ENCODE results near the gene CST5. TPM values are rescaled to one million over a fixed set of nuclear protein-coding genes. Genes with fewer than 3 reads are reported as not detected.

The CST5 gene
- total and polyA plus RNA-seq, 2 donors (not counting 3 experiments of a cell fraction or from before 2014, with no cell fraction given), result not detected

DNA sequence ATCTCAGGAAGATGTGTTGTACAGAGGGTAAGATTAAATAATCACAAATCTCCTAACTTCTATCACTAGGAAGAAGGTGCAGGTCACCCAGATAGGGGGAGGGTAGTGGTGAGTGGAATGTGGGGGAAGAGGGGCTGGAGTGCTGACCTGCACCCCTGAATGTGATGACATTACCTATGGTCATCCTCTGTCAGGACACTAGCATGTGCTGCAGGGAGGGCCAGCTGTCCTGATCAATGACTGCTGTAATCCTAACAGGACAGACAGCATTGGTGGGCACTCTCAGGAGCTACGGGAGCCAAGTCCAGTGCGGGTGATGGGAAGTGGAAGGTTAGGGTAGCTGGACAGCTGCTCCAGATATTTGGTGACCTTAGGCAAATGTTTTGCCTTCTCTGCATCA lies 45.2 kb upstream of the CST5 start:
- ChIA-PET CTCF (no interaction called here), POLR2A (no interaction called here)
- no TSS peak for BruUV-seq (replicated peaks)
- Histone ChIP-seq H2AFZ (ENCODE audit: low read depth, low read length) (no peak overlapping the region), H3K4me3 (replicated peaks in 1 of 3; ENCODE audit: insufficient read depth in 1 of 3, low read depth in 1 of 3, low read length in 3 of 3) (no peak overlapping the region), H3K4me2 (ENCODE audit: insufficient read depth, low read length) (no peak overlapping the region), H4K20me1 (replicated peaks; ENCODE audit: control insufficient read depth, extremely low read depth, insufficient read depth, low read length) (no peaks in the 10 kb centered on the region), H3K36me3 (ENCODE audit: control insufficient read depth in 2 of 2, extremely low read depth in 1 of 2, insufficient read depth in 2 of 2, low read length in 2 of 2) (no peaks in the 10 kb centered on the region), H3K9me3 (replicated peaks; ENCODE audit: control insufficient read depth, insufficient read depth, low read length) (no peaks in the 10 kb centered on the region), H3K27ac (ENCODE audit: insufficient read depth, low read depth, low read length) (no peak overlapping the region), H3K4me1 (ENCODE audit: control insufficient read depth, extremely low read depth, insufficient read depth, low read length) (no peaks in the 10 kb centered on the region), H3K9me1 (replicated peaks; ENCODE audit: control insufficient read depth, extremely low read depth, insufficient read depth, low read length) (no peaks in the 10 kb centered on the region), H3K79me2 (ENCODE audit: control insufficient read depth, insufficient read depth, low read length) (no peaks in the 10 kb centered on the region), H3K9ac (replicated peaks; ENCODE audit: extremely low read depth, insufficient read depth, low read length) (no peak overlapping the region), H3K27me3 (ENCODE audit: control insufficient read depth in 2 of 2, insufficient read depth in 2 of 2, low read length in 2 of 2) (no peaks in the 10 kb centered on the region)
- dilution Hi-C loops (cut with MboI; ENCODE audit: extremely low pct_ligation_motif_present, low sequenced_read_pairs) (no loop called here), intact Hi-C loops (cut with micrococcal nuclease) (no loop called here)
- no peak for FAIRE-seq
- no peak for DNase-seq (ENCODE audit: low read depth, low spot score)
- TF ChIP-seq FOS (IDR thresholded peaks at IDR 0.05; ENCODE audit: borderline replicate concordance, insufficient read depth, low read length) (no peak), EZH2 (IDR thresholded peaks at IDR 0.05; ENCODE audit: borderline replicate concordance, low read depth, low read length, severe bottlenecking) (no peak), GATA2 (IDR thresholded peaks at IDR 0.05; ENCODE audit: insufficient read depth, insufficient read length, low read depth, low read length) (no peak), JUN (IDR thresholded peaks at IDR 0.05; ENCODE audit: borderline replicate concordance, insufficient read depth, insufficient read length, low read depth) (no peak), POLR2A (IDR thresholded peaks at IDR 0.05; ENCODE audit: low read depth, low read length) (no peak), POLR2AphosphoS5 (IDR thresholded peaks at IDR 0.05; ENCODE audit: insufficient read depth, low read depth, low read length) (no peak), MYC (IDR thresholded peaks at IDR 0.05; ENCODE audit: low read depth, low read length) (no peak)
- TF ChIP-seq, protein P1, sequence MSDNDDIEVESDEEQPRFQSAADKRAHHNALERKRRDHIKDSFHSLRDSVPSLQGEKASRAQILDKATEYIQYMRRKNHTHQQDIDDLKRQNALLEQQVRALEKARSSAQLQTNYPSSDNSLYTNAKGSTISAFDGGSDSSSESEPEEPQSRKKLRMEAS (IDR thresholded peaks at IDR 0.05; ENCODE audit: insufficient read depth, insufficient read length), result no peak
- TF ChIP-seq, protein P2, sequence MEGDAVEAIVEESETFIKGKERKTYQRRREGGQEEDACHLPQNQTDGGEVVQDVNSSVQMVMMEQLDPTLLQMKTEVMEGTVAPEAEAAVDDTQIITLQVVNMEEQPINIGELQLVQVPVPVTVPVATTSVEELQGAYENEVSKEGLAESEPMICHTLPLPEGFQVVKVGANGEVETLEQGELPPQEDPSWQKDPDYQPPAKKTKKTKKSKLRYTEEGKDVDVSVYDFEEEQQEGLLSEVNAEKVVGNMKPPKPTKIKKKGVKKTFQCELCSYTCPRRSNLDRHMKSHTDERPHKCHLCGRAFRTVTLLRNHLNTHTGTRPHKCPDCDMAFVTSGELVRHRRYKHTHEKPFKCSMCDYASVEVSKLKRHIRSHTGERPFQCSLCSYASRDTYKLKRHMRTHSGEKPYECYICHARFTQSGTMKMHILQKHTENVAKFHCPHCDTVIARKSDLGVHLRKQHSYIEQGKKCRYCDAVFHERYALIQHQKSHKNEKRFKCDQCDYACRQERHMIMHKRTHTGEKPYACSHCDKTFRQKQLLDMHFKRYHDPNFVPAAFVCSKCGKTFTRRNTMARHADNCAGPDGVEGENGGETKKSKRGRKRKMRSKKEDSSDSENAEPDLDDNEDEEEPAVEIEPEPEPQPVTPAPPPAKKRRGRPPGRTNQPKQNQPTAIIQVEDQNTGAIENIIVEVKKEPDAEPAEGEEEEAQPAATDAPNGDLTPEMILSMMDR (IDR thresholded peaks at IDR 0.05; ENCODE audit: extremely low read depth in 1 of 2, insufficient read depth in 1 of 2, low read depth in 1 of 2, low read length in 2 of 2), result no peak

All from endothelial cell of umbilical vein (primary cell).